ENCODE results near the gene MUCL3.
"Not testable (repeated sequence)": the region's sequence is repeated elsewhere in the genome, so short reads cannot be mapped to it uniquely, and the experiment has no call there.

- not testable (repeated sequence) for TF ChIP-seq CTCF (IDR thresholded peaks at IDR 0.05 in 4 of 5, conservative IDR thresholded peaks at IDR 0.05 in 1 of 5); POLR2A (IDR thresholded peaks at IDR 0.05)
Observed at GRCh38 chr6:30924040-30924627, 16.6 kb upstream of the MUCL3 start.
